Ovary (tissue), 3 donors: Measurements from ENCODE around the gene GGT6.

Experiments
- CTCF ChIP-seq, 3 donors: fragments of 450-650 bp in 2 of 3; fragments of 200-600 bp in 1 of 3; IDR thresholded peaks; one replicate each; pipeline versions ENCODE4 v1.5.1 to v1.8.0; 2016 to 2022; ENCODE audit warnings: antibody characterized with exemption in 3 of 3, mild to moderate bottlenecking in 1 of 3
- EP300 ChIP-seq: sonication (generic); formaldehyde crosslinking; IDR thresholded peaks from one replicate; pipeline ENCODE4 v1.6.1; 2017; ENCODE audit warnings: antibody characterized with exemption
- POLR2A ChIP-seq: fragments of 450-650 bp; IDR thresholded peaks from one replicate; pipeline ENCODE4 v1.6.1; 2017; ENCODE audit warnings: antibody characterized with exemption, mild to moderate bottlenecking, moderate library complexity
- donor health status: DM: no; HTN: no; CAD: no.

DNA sequence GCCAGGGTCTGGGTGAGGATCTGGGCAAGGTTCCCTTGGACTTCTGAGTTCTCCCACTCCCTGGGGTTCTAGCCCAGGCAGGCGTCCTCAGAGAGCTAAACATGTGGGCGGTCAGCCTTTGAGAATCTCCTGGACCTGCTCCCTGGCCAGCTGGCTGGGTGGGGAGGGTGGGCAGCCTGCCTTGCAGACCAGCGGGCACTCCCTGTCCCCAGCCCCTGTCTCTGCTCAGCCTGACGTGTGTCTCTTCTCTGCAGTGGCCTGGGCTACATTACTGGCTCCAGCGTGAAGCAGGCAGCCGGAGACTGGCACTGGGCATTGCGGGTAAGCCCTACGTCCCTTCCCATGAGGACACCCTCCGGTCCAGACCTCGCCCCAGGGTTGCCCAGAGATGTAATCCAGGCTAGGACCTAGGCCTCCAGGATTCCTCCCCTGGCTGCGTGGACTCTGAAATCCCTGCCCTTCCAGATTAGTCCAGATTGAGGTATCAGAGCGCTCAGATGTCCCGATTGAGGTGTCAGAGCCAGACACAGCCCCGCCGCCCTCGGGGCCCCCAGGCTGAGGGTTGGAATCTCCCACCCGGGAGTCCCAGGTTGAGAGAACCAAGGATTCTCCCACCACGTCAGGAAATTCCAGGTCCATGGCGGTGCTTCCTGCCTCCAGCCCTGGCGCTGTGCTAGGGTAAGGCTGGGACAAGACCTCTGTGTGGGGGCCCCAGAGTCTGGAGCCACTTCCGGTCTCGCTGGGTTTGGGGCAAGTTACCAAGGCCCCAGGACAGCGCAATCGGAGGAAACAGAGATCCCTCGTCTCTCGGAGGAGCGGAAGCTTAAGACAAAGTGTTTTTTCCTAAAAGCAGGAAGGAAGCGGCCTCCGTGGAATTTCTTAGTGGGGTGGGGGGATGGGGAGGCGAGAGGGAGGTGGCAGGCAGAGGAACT, 29.3 kb downstream of the GGT6 start:
- TF ChIP-seq CTCF (IDR thresholded peaks at IDR 0.05) (no peak), POLR2A (no peak), EP300 (no peak)
